Measurements from ENCODE around the gene C5orf15.

C5orf15 gene

DNA sequence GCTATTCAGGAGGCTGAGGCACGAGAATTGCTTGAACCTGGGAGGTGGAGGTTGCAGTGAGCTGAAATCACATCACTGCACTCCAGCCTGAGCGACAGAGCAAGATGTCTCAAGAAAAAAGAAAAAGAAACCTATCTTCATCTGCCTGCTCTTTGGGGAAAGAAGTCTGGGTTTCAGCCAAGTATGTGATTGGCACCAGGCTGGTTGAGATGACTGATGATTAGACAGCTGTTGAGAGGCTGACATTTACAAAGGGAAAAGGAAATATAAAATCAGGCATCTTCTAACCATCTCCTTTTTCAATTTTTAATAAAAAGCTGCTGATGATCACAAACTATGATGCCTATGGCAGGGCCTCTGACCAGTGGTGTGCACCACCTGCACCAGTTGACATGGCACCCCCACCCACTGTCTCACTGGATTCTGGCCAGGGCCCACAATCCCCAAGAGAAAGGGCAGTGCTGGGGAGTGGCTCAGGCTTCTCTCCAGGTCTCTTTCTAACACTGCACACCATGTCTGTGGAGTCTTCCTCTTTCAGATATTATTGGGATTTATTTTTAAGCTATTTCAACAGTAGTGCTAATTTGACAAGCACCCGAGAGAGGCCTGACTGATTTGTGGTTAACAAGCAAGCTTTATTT, 17.2 kb upstream of the C5orf15 start:
- no peak for TF ChIP-seq CTCF (IDR thresholded peaks at IDR 0.05; ENCODE audit: low read depth, low read length, missing control alignments)
- no peak overlapping the region for H3K4me3 ChIP-seq (ENCODE audit: low read depth, low read length)
- in situ Hi-C loops (cut with HindIII; ENCODE audit: low sequenced_read_pairs), result loop anchor here (25.0 kb wide), 1 partner anchor 898 kb away; no protein-coding TSS in a partner anchor
- no peak for DNase-seq (ENCODE audit: low read depth)

GRCh38 chr5:133983674-133984073, 15.2 kb upstream of the C5orf15 start:
- in situ Hi-C loops (cut with HindIII; ENCODE audit: low sequenced_read_pairs), result loop anchor here (25.0 kb wide), 1 partner anchor 896 kb away; no protein-coding TSS in a partner anchor
- no peak for TF ChIP-seq CTCF (IDR thresholded peaks at IDR 0.05; ENCODE audit: low read depth, low read length, missing control alignments)
- H3K4me3 ChIP-seq (ENCODE audit: low read depth, low read length), result no peak overlapping the region
- DNase-seq (ENCODE audit: low read depth), result no peak

GRCh38 chr5:133981714-133982113, 13.3 kb upstream of the C5orf15 start:
- no peak for TF ChIP-seq CTCF (IDR thresholded peaks at IDR 0.05; ENCODE audit: low read depth, low read length, missing control alignments)
- in situ Hi-C loops (cut with HindIII; ENCODE audit: low sequenced_read_pairs), result loop anchor here (25.0 kb wide), 1 partner anchor 894 kb away; no protein-coding TSS in a partner anchor
- H3K4me3 ChIP-seq (ENCODE audit: low read depth, low read length), result no peak overlapping the region
- no peak for DNase-seq (ENCODE audit: low read depth)

DNA sequence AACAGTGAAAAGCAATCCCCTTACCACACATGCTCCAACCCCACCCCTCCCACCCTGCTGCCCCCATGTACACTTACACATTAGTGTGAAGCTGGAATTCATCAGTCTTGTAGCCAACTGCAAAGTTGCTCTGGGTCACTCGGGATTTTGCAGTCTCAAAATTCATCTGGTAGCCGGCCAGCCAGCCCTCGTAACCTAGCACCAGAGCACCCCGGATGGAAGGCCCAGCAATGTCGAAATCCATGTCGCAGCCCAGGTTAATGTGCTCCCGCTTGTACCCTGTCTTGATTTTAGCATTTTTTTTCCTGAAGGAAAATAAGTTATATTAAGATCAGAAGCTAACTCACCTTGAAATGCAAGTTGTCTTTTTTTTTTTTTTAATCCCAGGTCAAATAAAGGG, 12.2 kb upstream of the C5orf15 start:
- H3K4me3 ChIP-seq (ENCODE audit: low read depth, low read length), result no peak overlapping the region
- in situ Hi-C loops (cut with HindIII; ENCODE audit: low sequenced_read_pairs), result loop anchor here (25.0 kb wide), 1 partner anchor 893 kb away; no protein-coding TSS in a partner anchor
- no peak for TF ChIP-seq CTCF (IDR thresholded peaks at IDR 0.05; ENCODE audit: low read depth, low read length, missing control alignments)
- DNase-seq (ENCODE audit: low read depth), result no peak

- in situ Hi-C loops (cut with HindIII; ENCODE audit: low sequenced_read_pairs), result loop anchor here (25.0 kb wide), 1 partner anchor 892 kb away; no protein-coding TSS in a partner anchor
- no peak for DNase-seq (ENCODE audit: low read depth)
- no peak for TF ChIP-seq CTCF (IDR thresholded peaks at IDR 0.05; ENCODE audit: low read depth, low read length, missing control alignments)
- H3K4me3 ChIP-seq (ENCODE audit: low read depth, low read length), result no peak overlapping the region
Measured at GRCh38 chr5:133978943-133979342, 10.5 kb upstream of the C5orf15 start.

- H3K4me3 ChIP-seq (ENCODE audit: low read depth, low read length), result no peak overlapping the region
- TF ChIP-seq CTCF (IDR thresholded peaks at IDR 0.05; ENCODE audit: low read depth, low read length, missing control alignments), result no peak
- in situ Hi-C loops (cut with HindIII; ENCODE audit: low sequenced_read_pairs), result loop anchor here (25.0 kb wide), 1 partner anchor 891 kb away; no protein-coding TSS in a partner anchor
- peak; percentile 42 for DNase-seq (ENCODE audit: low read depth)
Measured at GRCh38 chr5:133977858-133978257, 9.4 kb upstream of the C5orf15 start.

All from astrocyte of the cerebellum (primary cell).